K562 (cell line): ENCODE results near the gene FAM83E. TPM values are rescaled to one million over a fixed set of nuclear protein-coding genes. Genes with fewer than 3 reads are reported as not detected.
A peak's percentile ranks its signal among the peaks of the same experiment; 100 is the strongest.

Source experiments
- ATAC-seq: fragments of 200-7000 bp; cut with Tn5 transposase; 3 replicates; pipeline ENCODE4 v1.9.1; 2020; ENCODE audit warnings: moderate library complexity
- BruUV-seq: library from RNA; stranded (reverse); fragments of 400-500 nt; replicated peaks from 2 replicates; lab custom pipeline; 2021; lab: Mats Ljungman, UMichigan
- CTCF ChIA-PET: fragments of 300-600 bp; formaldehyde crosslinking; extraction: SDS; loops from one replicate; lab custom pipeline; 2021; ENCODE audit warnings: low intra/inter-chr PET ratio; lab: Yijun Ruan, JAX
- POLR2A ChIA-PET: fragments of 300-600, 350-650 bp; sonication (Branson Sonifier 250); formaldehyde crosslinking; extraction: SDS; loops from one replicate; lab custom pipeline; 2021; ENCODE audit warnings: antibody characterized with exemption, inconsistent platforms; lab: Yijun Ruan, JAX
- DNase-seq, 4 experiments: peaks; one replicate each; pipeline versions ENCODE4 v3.0.0 to v3.0.0-alpha.2; 2011 to 2018; ENCODE audit warnings: low spot score in 3 of 4, mixed read lengths in 3 of 4; ENCODE audit errors: extremely low read depth in 1 of 4
- FAIRE-seq: peaks from 2 replicates; lab custom pipeline; 2011; peaks lifted over from hg19 to GRCh38; lab: Jason Lieb, UNC
- H2AFZ ChIP-seq: 2 replicates; pipeline ENCODE4 v1.6.0; 2011; ENCODE audit warnings: low read depth, low read length, control low read depth, inconsistent platforms
- H3K27ac ChIP-seq: fragments of 200-600 bp; 3 replicates; pipeline ENCODE4 v1.8.0; 2011; ENCODE audit warnings: low read depth, mild to moderate bottlenecking, control low read depth, inconsistent platforms, low read length, moderate library complexity, mixed read lengths; ENCODE audit errors: extremely low read depth
- H3K27me3 ChIP-seq, 2 experiments: fragments of 300-600 bp in 1 of 2; 2 replicates in 1 of 2; 3 replicates in 1 of 2; pipeline versions ENCODE4 v1.6.0 to v1.8.0; 2011; ENCODE audit warnings: inconsistent platforms in 2 of 2, low read length in 2 of 2, mild to moderate bottlenecking in 1 of 2, mixed read lengths in 1 of 2, moderate library complexity in 1 of 2; ENCODE audit not compliant: control insufficient read depth in 2 of 2, insufficient read depth in 2 of 2
- H3K36me3 ChIP-seq: fragments of 300-600 bp; 3 replicates; pipeline ENCODE4 v1.8.0; 2011; ENCODE audit warnings: mild to moderate bottlenecking, low read length, inconsistent platforms; ENCODE audit not compliant: control insufficient read depth, insufficient read depth
- H3K4me1 ChIP-seq, 2 experiments: fragments of 200-600 bp in 1 of 2; replicated peaks in 1 of 2; 2 replicates in 1 of 2; 3 replicates in 1 of 2; pipeline versions ENCODE4 v1.5.1 to v1.8.0; 2011; ENCODE audit warnings: inconsistent platforms in 2 of 2, low read length in 2 of 2, mild to moderate bottlenecking in 1 of 2, mixed read lengths in 1 of 2, moderate library complexity in 1 of 2; ENCODE audit not compliant: control insufficient read depth in 2 of 2, insufficient read depth in 2 of 2
- H3K4me2 ChIP-seq: 2 replicates; pipeline ENCODE4 v1.6.1; 2011; ENCODE audit warnings: low read length, control low read depth, inconsistent platforms, mixed read lengths; ENCODE audit not compliant: insufficient read depth
- H3K4me3 ChIP-seq: fragments of 200-600 bp; sonication (generic), shearing (Covaris generic); 2 replicates; pipeline ENCODE4 v1.5.1; 2016; ENCODE audit warnings: control low read depth, inconsistent platforms
- H3K79me2 ChIP-seq: fragments of 200-600 bp; 3 replicates; pipeline ENCODE4 v1.8.0; 2011; ENCODE audit warnings: low read length, inconsistent platforms; ENCODE audit not compliant: control insufficient read depth, insufficient read depth
- H3K9ac ChIP-seq, 2 experiments: 2 replicates each; pipeline versions ENCODE4 v1.6.0 to v1.6.1; 2011; ENCODE audit warnings: low read depth in 2 of 2, low read length in 2 of 2, control low read depth in 1 of 2, inconsistent platforms in 1 of 2, mild to moderate bottlenecking in 1 of 2, mixed read lengths in 1 of 2; ENCODE audit not compliant: insufficient read depth in 1 of 2
- H3K9me1 ChIP-seq: one replicate; pipeline ENCODE4 v1.6.0; 2011; ENCODE audit warnings: inconsistent platforms, mild to moderate bottlenecking, low read length, moderate library complexity; ENCODE audit not compliant: control insufficient read depth, insufficient read depth
- H3K9me3 ChIP-seq: replicated peaks from 2 replicates; pipeline ENCODE4 v1.5.1; 2011; ENCODE audit warnings: low read depth, low read length, inconsistent platforms; ENCODE audit not compliant: control insufficient read depth, insufficient read depth
- H4K20me1 ChIP-seq: replicated peaks from 2 replicates; pipeline ENCODE4 v1.6.1; 2011; ENCODE audit warnings: low read length, inconsistent platforms, mixed read lengths; ENCODE audit not compliant: control insufficient read depth, insufficient read depth
- CCAR2 ChIP-seq: fragments of 200-400 bp; formaldehyde crosslinking; IDR thresholded peaks from 2 replicates; pipeline ENCODE4 v1.6.1; 2017; ENCODE audit warnings: mild to moderate bottlenecking, low read depth, low read length
- CHD4 ChIP-seq: fragments of 200-600 bp; sonication (generic); IDR thresholded peaks from 3 replicates; pipeline ENCODE4 v1.6.1; 2012; ENCODE audit warnings: low read depth, mild to moderate bottlenecking, mixed read lengths, low read length, inconsistent platforms; ENCODE audit not compliant: insufficient read depth, insufficient replicate concordance, poor library complexity, severe bottlenecking
- EHMT2 ChIP-seq: fragments of 450-650 bp; IDR thresholded peaks from 2 replicates; pipeline ENCODE4 v1.6.1; 2018; ENCODE audit warnings: antibody characterized with exemption
- HMG20B ChIP-seq: fragments of 250-450 bp; sonication (Bioruptor Pico); IDR thresholded peaks from 2 replicates; pipeline ENCODE4 v1.5.0; 2021; ENCODE audit warnings: mild to moderate bottlenecking
- L3MBTL2 ChIP-seq: fragments of 450-650 bp; IDR thresholded peaks from 2 replicates; pipeline ENCODE4 v1.6.1; 2016; ENCODE audit warnings: mild to moderate bottlenecking, moderate library complexity
- NFRKB ChIP-seq: fragments of 450-650 bp; IDR thresholded peaks from 2 replicates; pipeline ENCODE4 v1.6.1; 2016; ENCODE audit warnings: low read depth
- NFXL1 ChIP-seq: fragments of 450-650 bp; formaldehyde crosslinking; IDR thresholded peaks from 2 replicates; pipeline ENCODE4 v1.4.0; 2021; ENCODE audit warnings: mild to moderate bottlenecking
- NR2C2 ChIP-seq, 2 experiments: fragments of 200-800 bp in 1 of 2; sonication (Bioruptor generic) in 1 of 2; sonication (generic) in 1 of 2; formaldehyde crosslinking in 1 of 2; IDR thresholded peaks; 2 replicates each; pipeline versions ENCODE4 v1.6.1 to v1.8.0; 2016 to 2022; ENCODE audit warnings: mild to moderate bottlenecking in 1 of 2, missing compliant biosample characterization in 1 of 2, missing genetic modification characterization in 1 of 2, missing genetic modification reagents in 1 of 2
- PRMT5 ChIP-seq: sonication (generic); formaldehyde crosslinking; IDR thresholded peaks from 2 replicates; pipeline ENCODE4 v1.5.0; 2020; ENCODE audit warnings: missing genetic modification reagents
- TRIM28 ChIP-seq: fragments of 450-650 bp; IDR thresholded peaks from 2 replicates; pipeline ENCODE4 v1.6.1; 2017
- XRCC3 ChIP-seq: fragments of 450-650 bp; IDR thresholded peaks from 2 replicates; pipeline ENCODE4 v1.6.1; 2017; ENCODE audit warnings: mild to moderate bottlenecking, moderate library complexity
- ZFP30 ChIP-seq: fragments of 250-450 bp; sonication (Bioruptor Pico); IDR thresholded peaks from 2 replicates; pipeline ENCODE4 v1.8.0; 2022; ENCODE audit warnings: moderate library complexity, mild to moderate bottlenecking, inconsistent platforms, borderline replicate concordance
- ZNF239 ChIP-seq: fragments of 250-450 bp; sonication (Bioruptor Pico); IDR thresholded peaks from 2 replicates; pipeline ENCODE4 v1.4.0; 2020; ENCODE audit warnings: mild to moderate bottlenecking
- WGBS: fragments of 100-300 bp; shearing (Covaris generic); methylation state at CpG from one replicate; pipeline ENCODE4 v1.1.6; 2016; ENCODE audit warnings: low coverage, mixed read lengths; ENCODE audit not compliant: insufficient coverage; ENCODE audit errors: missing lambda C conversion rate; 5-methylcytosine and 5-hydroxymethylcytosine counted together
- in situ Hi-C: fragments of 300-500 bp; cut with MboI; formaldehyde crosslinking; loops from 4 replicates; pipeline ENCODE4 v1.15.0; 2018; ENCODE audit warnings: inconsistent platforms, mixed read lengths
- intact Hi-C: fragments of 100-400 bp; cut with micrococcal nuclease; formaldehyde crosslinking; loops from 2 replicates; pipeline ENCODE4 v1.14.2; 2022
- polyA plus RNA-seq, 8 experiments: library from polyadenylated mRNA; depleted of rRNA in 4 of 8; stranded (reverse) in 5 of 8; unstranded in 3 of 8; fragments of >200 nt; fragmentation: Nextera tagmentation in 2 of 8; fragmentation: Illumina TruSeq in 1 of 8; extraction: Ambion mirVana in 2 of 8; extraction: Trizol in 1 of 8; gene quantifications; 2 replicates each; pipeline versions ENCODE4 v1.2.1 to v1.2.3, GENCODE V29; 2011 to 2014; ENCODE audit warnings: inconsistent platforms in 1 of 8, missing spikeins in 1 of 8
- total RNA-seq, 7 experiments: library from RNA; depleted of rRNA in 6 of 7; stranded (reverse); fragments of >200 nt in 6 of 7; fragmentation: Illumina TruSeq in 2 of 7; extraction: Trizol in 2 of 7; gene quantifications; 2 replicates each; pipeline versions ENCODE4 v1.2.1 to v1.2.3, GENCODE V29; 2011 to 2021; ENCODE audit warnings: low replicate concordance in 1 of 7

FAM83E gene
- total and polyA plus RNA-seq, 9 of the 15 experiments (the other 6 are each of a cell fraction or from before 2014, with no cell fraction given), result 0.15 to 0.87 (median 0.29) TPM; not detected in 4

DNA sequence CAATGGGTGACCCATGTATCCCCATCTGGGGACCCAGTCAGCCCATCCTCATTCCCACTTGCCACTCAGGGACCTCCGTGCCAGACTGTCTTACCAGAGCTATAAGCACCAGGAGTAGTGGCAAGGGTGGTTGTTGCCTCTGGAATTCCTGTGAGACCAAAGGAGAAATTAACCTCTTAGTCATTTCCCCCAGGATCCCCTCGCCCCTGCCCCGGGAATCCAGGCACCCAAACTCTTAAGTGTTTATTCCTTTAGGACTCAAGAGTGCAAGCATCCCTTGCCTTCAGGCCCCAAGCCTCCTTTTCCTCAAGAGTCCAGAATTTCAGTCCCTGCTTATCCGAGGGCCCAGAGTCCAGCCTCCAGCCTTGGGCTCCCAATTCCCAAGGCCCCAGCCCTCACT is 48.8 kb upstream of the FAM83E start:
- intact Hi-C loops, result no loop called here
- H3K36me3 ChIP-seq, result no peaks in the 10 kb centered on the region
- no peaks in the 10 kb centered on the region for H4K20me1 ChIP-seq
- ChIA-PET POLR2A (interaction anchor here (1.6 kb wide), 1 partner anchor 12 kb away, joined by 6 read pairs; no protein-coding TSS in a partner anchor), CTCF (no interaction called here)
- no peak overlapping the region for H3K4me3 ChIP-seq
- H3K9me3 ChIP-seq, result no peaks in the 10 kb centered on the region
- no peak for ATAC-seq
- no peak overlapping the region for H2AFZ ChIP-seq
- no peaks in the 10 kb centered on the region for H3K27me3 ChIP-seq
- 62% methylated on average over 4 of the region's 4 CpGs for WGBS
- no peak overlapping the region for H3K27ac ChIP-seq
- peaks cover 11 to 14% of the 10 kb centered on the region in 2 experiments for H3K4me1 ChIP-seq
- no peak for TF ChIP-seq NFXL1 (CRISPR knock-in tag)
- no peak for TF ChIP-seq CCAR2
- TF ChIP-seq PRMT5, result no peak
- no peak for TF ChIP-seq ZFP30 (CRISPR knock-in tag)
- in situ Hi-C loops, result no loop called here
- no TSS peak for BruUV-seq
- no peaks in the 10 kb centered on the region for H3K9me1 ChIP-seq
- H3K9ac ChIP-seq, result peak overlapping the region in 1 of 2 experiments; percentile 36; a peak in 1 of 4 replicates
- H3K4me2 ChIP-seq, result no peak overlapping the region
- FAIRE-seq, result no peak
- no peaks in the 10 kb centered on the region for H3K79me2 ChIP-seq
- no peak for DNase-seq

DNA sequence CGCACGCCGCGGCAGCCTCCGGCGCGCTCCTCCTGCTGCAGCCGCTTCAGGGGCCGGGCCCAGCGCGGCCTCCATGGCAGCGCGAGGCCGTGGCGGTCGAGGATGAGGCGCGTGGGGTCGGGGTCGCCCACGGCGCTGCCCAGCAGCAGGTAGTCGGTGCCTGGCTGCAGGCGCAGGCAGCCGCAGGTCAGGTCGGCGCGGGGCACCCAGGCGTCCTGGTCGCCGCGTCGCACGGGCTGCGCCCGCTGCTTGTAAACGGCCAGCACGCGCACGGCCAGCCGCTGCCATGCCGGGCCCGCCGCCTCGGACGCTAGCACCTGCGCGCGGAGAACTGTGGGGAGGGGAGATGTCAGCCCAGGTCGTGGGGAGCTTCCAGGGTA is 46.8 kb upstream of the FAM83E start:
- BruUV-seq, result no TSS peak
- WGBS, result 98% methylated on average over 9 of the region's 50 CpGs
- ATAC-seq (no peak), DNase-seq (no peak), FAIRE-seq (no peak)
- Histone ChIP-seq H3K9me3 (no peaks in the 10 kb centered on the region), H3K4me1 (peaks cover 11 to 14% of the 10 kb centered on the region in 2 experiments), H4K20me1 (no peaks in the 10 kb centered on the region), H3K27me3 (no peaks in the 10 kb centered on the region), H3K9ac (peak overlapping the region in 1 of 2 experiments; percentile 31; a peak in 1 of 4 replicates), H3K36me3 (no peaks in the 10 kb centered on the region), H3K9me1 (no peaks in the 10 kb centered on the region), H3K4me3 (no peak overlapping the region), H3K79me2 (no peaks in the 10 kb centered on the region), H3K4me2 (no peak overlapping the region), H2AFZ (no peak overlapping the region), H3K27ac (no peak overlapping the region)
- POLR2A ChIA-PET, result interaction anchor here (1.0 kb wide), 1 partner anchor 57 kb away, joined by 3 read pairs; no protein-coding TSS in a partner anchor
- intact Hi-C loops, result no loop called here
- CTCF ChIA-PET, result no interaction called here
- in situ Hi-C loops, result no loop called here
- no peak for TF ChIP-seq EHMT2
- no peak for TF ChIP-seq L3MBTL2
- no peak for TF ChIP-seq ZNF239 (CRISPR knock-in tag)
- TF ChIP-seq TRIM28, result no peak
- no peak for TF ChIP-seq XRCC3
- no peak for TF ChIP-seq NR2C2 (CRISPR knock-in tag; IDR thresholded peaks at IDR 0.05)
- TF ChIP-seq NR2C2 (tag; IDR thresholded peaks at IDR 0.05), result no peak
- TF ChIP-seq HMG20B (CRISPR knock-in tag), result no peak
- TF ChIP-seq CHD4, result no peak
- no peak for TF ChIP-seq NFRKB
